Neuronal stem cell (in vitro differentiated cells): ENCODE data around the gene CLASP1.
"Not testable (repeated sequence)": the region's sequence is repeated elsewhere in the genome, so short reads cannot be mapped to it uniquely, and the experiment has no call there.

Experiments
- DNase-seq: peaks from one replicate; pipeline ENCODE4 v3.0.0-alpha.2; 2013; ENCODE audit warnings: low spot score
- H2AFZ ChIP-seq: one replicate; pipeline ENCODE4 v1.6.1; 2013; ENCODE audit warnings: mild to moderate bottlenecking, low read length, inconsistent platforms
- H2AK5ac ChIP-seq: 2 replicates; pipeline ENCODE4 v1.6.1; 2013; ENCODE audit warnings: low read depth, mild to moderate bottlenecking, inconsistent platforms, low read length, moderate library complexity, mixed read lengths
- H2BK120ac ChIP-seq: 2 replicates; pipeline ENCODE4 v1.6.1; 2013; ENCODE audit warnings: low read depth, mild to moderate bottlenecking, inconsistent platforms, low read length, moderate library complexity, mixed read lengths
- H2BK12ac ChIP-seq: one replicate; pipeline ENCODE4 v1.6.1; 2013; ENCODE audit warnings: low read length, inconsistent platforms
- H2BK15ac ChIP-seq: 2 replicates; pipeline ENCODE4 v1.6.1; 2013; ENCODE audit warnings: mild to moderate bottlenecking, low read length, inconsistent platforms, mixed read lengths
- H2BK5ac ChIP-seq: one replicate; pipeline ENCODE4 v1.6.1; 2013; ENCODE audit warnings: inconsistent platforms, mild to moderate bottlenecking, low read length, moderate library complexity
- H3K14ac ChIP-seq: one replicate; pipeline ENCODE4 v1.6.1; 2013; ENCODE audit warnings: low read length, inconsistent platforms
- H3K18ac ChIP-seq: 2 replicates; pipeline ENCODE4 v1.6.1; 2013; ENCODE audit warnings: low read length, inconsistent platforms
- H3K23ac ChIP-seq: 2 replicates; pipeline ENCODE4 v1.6.1; 2013; ENCODE audit warnings: low read depth, mild to moderate bottlenecking, mixed read lengths, low read length, inconsistent platforms; ENCODE audit not compliant: poor library complexity
- H3K27ac ChIP-seq: replicated peaks from 3 replicates; pipeline ENCODE4 v1.5.1; 2013; ENCODE audit warnings: low read length, inconsistent platforms
- H3K27me3 ChIP-seq, 3 experiments: 2 replicates each; pipeline ENCODE4 v1.6.1; 2013; ENCODE audit warnings: low read length in 3 of 3, mild to moderate bottlenecking in 2 of 3, inconsistent platforms in 1 of 3, low read depth in 1 of 3, mixed read lengths in 1 of 3, moderate library complexity in 1 of 3; ENCODE audit not compliant: control insufficient read depth in 3 of 3, insufficient read depth in 3 of 3
- H3K36me3 ChIP-seq, 2 donors: replicated peaks in 1 of 2; 2 replicates each; pipeline ENCODE4 v1.6.1; 2013; ENCODE audit warnings: low read length in 2 of 2; ENCODE audit not compliant: control insufficient read depth in 2 of 2, insufficient read depth in 2 of 2
- H3K4ac ChIP-seq: 2 replicates; pipeline ENCODE4 v1.6.1; 2013; ENCODE audit warnings: inconsistent platforms, mild to moderate bottlenecking, low read length, moderate library complexity
- H3K4me1 ChIP-seq, 2 donors: 1 replicate in 1 of 2; 2 replicates in 1 of 2; pipeline ENCODE4 v1.6.1; 2013; ENCODE audit warnings: low read length in 2 of 2, low read depth in 1 of 2; ENCODE audit not compliant: control insufficient read depth in 2 of 2, insufficient read depth in 1 of 2
- H3K4me2 ChIP-seq: one replicate; pipeline ENCODE4 v1.6.1; 2013; ENCODE audit warnings: mild to moderate bottlenecking, low read length, inconsistent platforms; ENCODE audit not compliant: insufficient read depth, poor library complexity, severe bottlenecking
- H3K4me3 ChIP-seq, 2 donors: 2 replicates each; pipeline ENCODE4 v1.5.1; 2013; ENCODE audit warnings: low read length in 2 of 2, mild to moderate bottlenecking in 2 of 2, inconsistent platforms in 1 of 2, moderate library complexity in 1 of 2
- H3K79me1 ChIP-seq: one replicate; pipeline ENCODE4 v1.6.1; 2013; ENCODE audit warnings: low read depth, mild to moderate bottlenecking, inconsistent platforms, low read length, moderate library complexity
- H3K9ac ChIP-seq: one replicate; pipeline ENCODE4 v1.6.1; 2013; ENCODE audit warnings: mild to moderate bottlenecking, low read depth, low read length, inconsistent platforms; ENCODE audit not compliant: poor library complexity
- H3K9me3 ChIP-seq, 2 donors: replicated peaks in 1 of 2; 2 replicates each; pipeline versions ENCODE3 to v1.6.1; 2013; ENCODE audit warnings: low read length in 2 of 2, mild to moderate bottlenecking in 2 of 2, inconsistent platforms in 1 of 2, low read depth in 1 of 2, mixed read lengths in 1 of 2, moderate library complexity in 1 of 2; ENCODE audit not compliant: control insufficient read depth in 2 of 2, insufficient read depth in 1 of 2
- H4K8ac ChIP-seq: one replicate; pipeline ENCODE4 v1.6.1; 2013; ENCODE audit warnings: low read depth, mild to moderate bottlenecking, inconsistent platforms, low read length, moderate library complexity
- H4K91ac ChIP-seq: one replicate; pipeline ENCODE4 v1.6.1; 2013; ENCODE audit warnings: low read length, low read depth, mild to moderate bottlenecking, inconsistent platforms; ENCODE audit not compliant: poor library complexity
- WGBS, 2 donors: extraction: QIAGEN DNeasy Blood & Tissue Kit; methylation state at CpG; one replicate each; pipeline ENCODE4 v1.1.7; 2013; ENCODE audit warnings: missing lambda C conversion rate in 2 of 2, mixed read lengths in 1 of 2; ENCODE audit not compliant: insufficient read length in 2 of 2, insufficient replicate concordance in 1 of 2; ENCODE audit errors: extremely low coverage in 2 of 2; 5-methylcytosine and 5-hydroxymethylcytosine counted together

The CLASP1 gene

DNA sequence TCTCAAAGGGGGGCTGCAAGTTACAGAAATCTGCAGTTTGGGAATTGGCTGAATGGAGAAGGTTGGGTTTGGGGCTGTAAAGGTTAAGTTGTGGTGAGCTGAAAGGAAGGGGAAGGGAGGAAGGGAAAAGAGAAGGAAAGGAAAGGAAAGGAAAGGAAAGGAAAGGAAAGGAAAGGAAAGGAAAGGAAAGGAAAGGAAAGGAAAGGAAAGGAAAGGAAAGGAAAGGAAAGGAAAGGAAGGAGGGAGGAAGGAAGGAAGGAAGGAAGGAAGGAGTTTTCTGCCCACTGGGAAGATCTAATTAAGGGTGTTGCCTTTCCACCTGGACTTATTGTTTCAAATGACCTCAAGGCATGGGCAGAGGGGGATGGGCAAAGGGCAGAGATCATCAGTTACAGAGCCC is 348.1 kb downstream of the CLASP1 start:
- not testable (repeated sequence) for H3K14ac ChIP-seq, H2BK5ac ChIP-seq, H3K9ac ChIP-seq, H3K9me3 ChIP-seq, H3K18ac ChIP-seq, H2AFZ ChIP-seq, H3K27ac ChIP-seq, H3K4me1 ChIP-seq, H3K4me2 ChIP-seq, H2AK5ac ChIP-seq, H2BK12ac ChIP-seq, H3K79me1 ChIP-seq, H3K23ac ChIP-seq, H2BK120ac ChIP-seq, H3K36me3 ChIP-seq, H3K4ac ChIP-seq, H4K8ac ChIP-seq, H3K27me3 ChIP-seq, H4K91ac ChIP-seq, DNase-seq, H2BK15ac ChIP-seq, H3K4me3 ChIP-seq

DNA sequence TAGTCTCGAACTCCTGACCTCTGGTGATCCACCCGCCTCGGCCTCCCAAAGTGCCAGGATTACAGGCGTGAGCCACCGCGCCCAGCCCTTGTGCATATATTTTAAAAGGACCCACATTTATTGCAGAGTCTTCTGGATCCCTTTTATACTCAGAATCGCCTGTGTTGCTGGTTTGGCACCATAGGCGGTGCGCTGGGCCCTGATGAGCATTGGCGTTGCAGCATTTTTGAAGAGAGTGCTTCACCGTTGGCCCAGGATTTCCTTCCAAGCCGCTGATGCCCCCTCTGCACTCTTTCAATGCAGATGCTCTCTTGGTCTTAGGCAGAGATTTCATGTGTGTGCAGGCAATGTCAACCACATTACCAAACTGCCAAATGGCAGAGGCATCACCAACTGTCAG is 350.8 kb downstream of the CLASP1 start:
- H3K4ac ChIP-seq, result no peak overlapping the region
- no peak overlapping the region for H2BK5ac ChIP-seq
- no peaks in the 10 kb centered on the region for H3K79me1 ChIP-seq
- no peak overlapping the region for H4K91ac ChIP-seq
- H3K27me3 ChIP-seq, result peaks cover 0 to 6% (median 0%) of the 10 kb centered on the region in 3 experiments
- H2BK15ac ChIP-seq, result no peak overlapping the region
- H3K23ac ChIP-seq, result no peak overlapping the region
- no peak overlapping the region for H4K8ac ChIP-seq
- H2BK12ac ChIP-seq, result no peak overlapping the region
- no peak overlapping the region for H2AK5ac ChIP-seq
- no peaks in the 10 kb centered on the region for H3K36me3 ChIP-seq
- H3K14ac ChIP-seq, result no peak overlapping the region
- H3K4me2 ChIP-seq, result no peak overlapping the region
- H3K9me3 ChIP-seq, result no peaks in the 10 kb centered on the region
- H3K27ac ChIP-seq, result no peak overlapping the region
- H2BK120ac ChIP-seq, result no peak overlapping the region
- H3K4me1 ChIP-seq, result no peaks in the 10 kb centered on the region
- H3K4me3 ChIP-seq, result no peak overlapping the region
- DNase-seq, result no peak
- H2AFZ ChIP-seq, result no peak overlapping the region
- no CpG with 5 or more reads among the region's 12 CpGs for WGBS, 2 donors
- H3K9ac ChIP-seq, result no peak overlapping the region
- no peak overlapping the region for H3K18ac ChIP-seq

DNA sequence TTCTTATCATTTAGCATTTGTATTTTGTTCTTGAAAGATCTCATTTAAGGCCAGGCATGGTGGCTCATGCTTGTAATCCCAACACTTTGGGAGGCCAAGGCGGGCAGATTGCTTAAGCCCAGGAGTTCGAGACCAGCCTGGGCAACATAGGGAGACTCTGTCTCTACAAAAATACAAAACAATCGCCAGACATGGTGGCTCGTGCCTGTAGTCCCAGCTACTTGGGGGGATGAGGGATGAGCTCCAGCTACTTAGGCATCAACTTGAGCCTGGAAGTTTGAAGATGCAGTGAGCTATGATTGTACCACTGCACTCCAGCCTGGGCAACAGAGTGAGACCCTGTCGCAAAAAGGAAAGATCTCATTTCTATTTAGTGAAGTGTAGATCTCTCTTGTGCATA is 351.4 kb downstream of the CLASP1 start:
- DNase-seq, H3K4me1 ChIP-seq: not testable (repeated sequence)

DNA sequence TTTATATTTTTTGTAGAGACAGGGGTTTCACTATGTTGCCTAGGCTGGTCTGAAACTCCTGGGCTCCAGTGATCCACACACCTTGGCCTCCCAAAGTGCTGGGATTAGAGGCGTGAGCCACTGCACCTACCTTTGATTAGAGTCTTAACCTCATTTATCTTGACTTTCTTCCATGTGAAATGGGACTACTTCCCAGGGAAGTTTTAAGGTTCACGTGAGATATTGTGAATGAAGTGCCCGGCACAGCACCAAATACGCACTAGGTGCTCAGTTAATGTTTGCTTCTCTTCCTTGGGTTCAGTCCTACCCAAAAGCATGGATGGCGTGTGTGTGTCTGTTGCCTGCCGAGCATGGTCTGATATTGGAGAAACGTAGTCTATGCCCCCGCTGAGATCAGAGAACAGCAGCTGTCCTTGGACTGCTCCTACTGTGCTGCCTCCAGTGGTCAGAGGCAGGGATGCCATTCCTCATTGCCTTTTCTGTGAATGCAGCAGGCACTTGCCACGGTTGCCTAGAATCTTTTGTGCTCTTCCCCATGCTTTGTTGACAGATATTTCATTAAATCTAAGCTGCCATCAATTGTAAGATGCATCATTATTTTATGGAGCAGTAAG is 351.9 kb downstream of the CLASP1 start:
- no peak overlapping the region for H2AFZ ChIP-seq
- H2BK5ac ChIP-seq, result no peak overlapping the region
- no peak overlapping the region for H2BK120ac ChIP-seq
- no peak overlapping the region for H3K23ac ChIP-seq
- H3K9ac ChIP-seq, result no peak overlapping the region
- DNase-seq, result no peak
- peak overlapping the region; percentile 60 for H3K18ac ChIP-seq
- no peaks in the 10 kb centered on the region for H3K36me3 ChIP-seq
- no peak overlapping the region for H3K4me2 ChIP-seq
- H3K27ac ChIP-seq, result no peak overlapping the region
- H2BK15ac ChIP-seq, result no peak overlapping the region
- H3K4ac ChIP-seq, result no peak overlapping the region
- H4K8ac ChIP-seq, result no peak overlapping the region
- H2BK12ac ChIP-seq, result no peak overlapping the region
- H2AK5ac ChIP-seq, result no peak overlapping the region
- peaks cover 0 to 6% (median 0%) of the 10 kb centered on the region in 3 experiments for H3K27me3 ChIP-seq
- H3K9me3 ChIP-seq, result no peaks in the 10 kb centered on the region
- H3K4me3 ChIP-seq, result no peak overlapping the region
- no peaks in the 10 kb centered on the region for H3K4me1 ChIP-seq
- no peaks in the 10 kb centered on the region for H3K79me1 ChIP-seq
- H3K14ac ChIP-seq, result peak overlapping the region; percentile 77
- no peak overlapping the region for H4K91ac ChIP-seq
- WGBS, 2 donors, result no CpG with 5 or more reads among the region's 9 CpGs

More for the DNA sequence above, 351.4 kb downstream of the CLASP1 start:
- not testable (repeated sequence) for H2BK120ac ChIP-seq, H3K36me3 ChIP-seq, H3K4me3 ChIP-seq, H2BK5ac ChIP-seq, H3K14ac ChIP-seq, H2BK15ac ChIP-seq, H4K91ac ChIP-seq, H3K23ac ChIP-seq, H4K8ac ChIP-seq, H3K18ac ChIP-seq, H3K79me1 ChIP-seq, H3K27ac ChIP-seq, H3K9ac ChIP-seq, H2AFZ ChIP-seq, H3K9me3 ChIP-seq, H2AK5ac ChIP-seq, H3K4ac ChIP-seq, H3K4me2 ChIP-seq, H3K27me3 ChIP-seq, H2BK12ac ChIP-seq
- no CpG with 5 or more reads among the region's 5 CpGs for WGBS, 2 donors
